GM12864 (cell line): Measurements from ENCODE around the gene SERHL2.
"Not testable (repeated sequence)": the region's sequence is repeated elsewhere in the genome, so short reads cannot be mapped to it uniquely, and the experiment has no call there.

Experiments used
- DNase-seq: peaks from one replicate; pipeline ENCODE4 v3.0.0-alpha.2; 2011; ENCODE audit warnings: low read depth
- H3K4me3 ChIP-seq: 2 replicates; pipeline ENCODE4 v1.5.1; 2011; ENCODE audit warnings: mild to moderate bottlenecking, low read depth, low read length, control low read depth
- TF ChIP-seq, protein P1 (sequence below): IDR thresholded peaks from 2 replicates; pipeline ENCODE4 v1.5.1; 2011; ENCODE audit warnings: low read depth, mild to moderate bottlenecking, moderate library complexity, low read length, control low read depth, inconsistent platforms; ENCODE audit errors: missing control alignments

Gene SERHL2

DNA sequence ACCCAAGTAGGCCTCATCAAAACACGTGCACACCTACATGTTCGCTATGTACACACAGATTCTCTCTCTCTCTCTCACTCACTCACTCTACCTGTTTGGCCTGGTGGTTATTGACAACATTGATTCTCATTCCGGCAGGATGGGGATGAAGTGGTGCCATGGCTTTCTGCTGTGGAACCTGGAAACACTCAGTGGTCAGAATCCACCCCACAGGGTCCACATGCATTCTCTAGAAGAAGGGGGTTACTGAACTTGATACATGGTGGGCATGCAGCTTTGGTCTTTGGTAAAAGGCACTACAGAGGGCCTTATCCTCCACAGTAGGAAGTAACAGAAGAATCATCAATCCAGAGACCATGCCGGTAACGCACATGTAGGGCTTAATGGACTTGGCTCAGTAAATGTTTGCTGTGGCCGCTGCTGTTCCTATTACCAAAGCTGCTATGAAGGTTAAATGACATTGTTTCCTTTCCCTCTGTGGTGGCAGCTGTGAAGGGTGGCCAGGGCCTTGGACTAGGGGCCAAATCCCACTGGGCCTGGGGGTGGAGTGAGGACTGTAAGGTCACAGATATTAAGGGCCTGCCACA is 48.2 kb downstream of the SERHL2 start:
- no peak overlapping the region for H3K4me3 ChIP-seq
- no peak for DNase-seq
- TF ChIP-seq, protein P1, sequence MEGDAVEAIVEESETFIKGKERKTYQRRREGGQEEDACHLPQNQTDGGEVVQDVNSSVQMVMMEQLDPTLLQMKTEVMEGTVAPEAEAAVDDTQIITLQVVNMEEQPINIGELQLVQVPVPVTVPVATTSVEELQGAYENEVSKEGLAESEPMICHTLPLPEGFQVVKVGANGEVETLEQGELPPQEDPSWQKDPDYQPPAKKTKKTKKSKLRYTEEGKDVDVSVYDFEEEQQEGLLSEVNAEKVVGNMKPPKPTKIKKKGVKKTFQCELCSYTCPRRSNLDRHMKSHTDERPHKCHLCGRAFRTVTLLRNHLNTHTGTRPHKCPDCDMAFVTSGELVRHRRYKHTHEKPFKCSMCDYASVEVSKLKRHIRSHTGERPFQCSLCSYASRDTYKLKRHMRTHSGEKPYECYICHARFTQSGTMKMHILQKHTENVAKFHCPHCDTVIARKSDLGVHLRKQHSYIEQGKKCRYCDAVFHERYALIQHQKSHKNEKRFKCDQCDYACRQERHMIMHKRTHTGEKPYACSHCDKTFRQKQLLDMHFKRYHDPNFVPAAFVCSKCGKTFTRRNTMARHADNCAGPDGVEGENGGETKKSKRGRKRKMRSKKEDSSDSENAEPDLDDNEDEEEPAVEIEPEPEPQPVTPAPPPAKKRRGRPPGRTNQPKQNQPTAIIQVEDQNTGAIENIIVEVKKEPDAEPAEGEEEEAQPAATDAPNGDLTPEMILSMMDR, result no peak

DNA sequence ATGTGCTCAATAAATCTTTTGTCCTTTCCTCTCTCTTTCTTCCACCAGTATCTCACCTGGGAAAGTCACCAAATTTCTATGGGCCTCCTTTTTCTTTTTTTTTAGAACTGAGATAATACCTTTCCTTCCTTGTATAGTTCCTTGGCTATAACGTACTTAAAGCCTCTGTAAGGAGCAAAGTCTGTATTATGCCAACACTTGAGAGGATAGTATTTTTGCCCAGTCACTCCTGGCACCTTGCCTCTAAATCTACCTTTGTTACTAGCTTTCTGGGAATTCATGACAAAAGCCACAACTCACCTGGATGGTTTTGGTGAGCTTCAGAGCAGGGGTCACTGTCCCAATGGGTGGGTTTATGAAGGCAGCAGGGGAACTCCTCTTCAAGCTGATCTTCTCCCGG is 48.7 kb downstream of the SERHL2 start:
- DNase-seq, result no peak
- TF ChIP-seq, protein P1, result no peak
- H3K4me3 ChIP-seq, result no peak overlapping the region

DNA sequence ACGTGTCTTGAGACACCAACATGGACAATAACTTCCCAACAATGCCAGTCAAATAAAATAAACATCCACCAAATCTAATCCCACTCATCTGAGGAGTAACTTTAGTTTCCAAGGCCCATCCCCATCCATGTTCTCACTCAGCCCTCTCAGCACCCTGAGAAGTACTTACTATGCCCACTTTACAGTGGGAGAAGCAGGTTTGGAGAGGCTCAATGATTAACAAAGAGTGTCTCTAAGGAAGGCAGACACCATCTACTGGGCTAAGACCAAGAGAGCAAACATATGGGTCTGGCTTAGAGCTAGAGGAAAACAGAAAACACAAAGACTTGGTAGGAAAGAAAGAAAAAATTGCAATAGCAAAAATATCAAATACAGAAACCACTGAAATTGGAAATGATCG is 49.7 kb downstream of the SERHL2 start:
- no peak overlapping the region for H3K4me3 ChIP-seq
- no peak for DNase-seq
- TF ChIP-seq, protein P1, result no peak

DNA sequence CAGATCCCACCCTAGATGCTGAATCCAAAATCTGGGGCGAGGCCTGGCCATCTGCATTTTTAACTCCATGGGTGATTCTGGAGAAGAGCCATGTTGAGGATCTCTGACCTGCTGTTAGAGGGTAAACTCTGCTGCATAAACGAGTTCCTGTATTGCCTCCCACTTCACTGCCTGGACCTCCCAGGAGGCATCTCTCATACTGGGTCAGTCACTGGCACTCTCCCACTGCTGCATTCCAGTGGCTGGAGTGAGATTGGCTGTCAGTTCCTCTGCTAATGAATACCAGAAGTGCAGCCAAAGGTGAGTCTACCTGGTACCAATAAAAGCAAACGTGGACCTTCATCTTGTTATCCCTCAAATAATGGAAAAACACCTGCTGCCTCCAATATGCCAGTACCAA is 50.6 kb downstream of the SERHL2 start:
- TF ChIP-seq, protein P1, result no peak
- no peak for DNase-seq
- no peak overlapping the region for H3K4me3 ChIP-seq

DNA sequence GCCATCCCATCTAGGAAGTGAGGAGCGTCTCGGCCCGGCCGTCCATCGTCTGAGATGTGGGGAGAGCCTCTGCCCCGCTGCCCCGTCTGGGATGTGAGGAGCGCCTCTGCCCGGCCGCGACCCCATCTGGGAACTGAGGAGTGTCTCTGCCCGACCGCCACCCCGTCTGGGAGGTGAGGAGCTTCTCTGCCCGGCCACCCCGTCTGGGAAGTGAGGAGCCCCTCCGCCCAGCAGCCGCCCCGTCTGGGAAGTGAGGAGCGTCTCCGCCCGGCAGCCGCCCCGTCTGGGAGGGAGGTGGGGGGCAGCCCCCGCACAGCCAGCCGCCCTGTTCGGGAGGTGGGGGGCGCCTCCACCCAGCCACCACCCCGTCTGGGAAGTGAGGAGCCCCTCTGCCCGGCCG is 53.9 kb downstream of the SERHL2 start:
- not testable (repeated sequence) for H3K4me3 ChIP-seq, DNase-seq

DNA sequence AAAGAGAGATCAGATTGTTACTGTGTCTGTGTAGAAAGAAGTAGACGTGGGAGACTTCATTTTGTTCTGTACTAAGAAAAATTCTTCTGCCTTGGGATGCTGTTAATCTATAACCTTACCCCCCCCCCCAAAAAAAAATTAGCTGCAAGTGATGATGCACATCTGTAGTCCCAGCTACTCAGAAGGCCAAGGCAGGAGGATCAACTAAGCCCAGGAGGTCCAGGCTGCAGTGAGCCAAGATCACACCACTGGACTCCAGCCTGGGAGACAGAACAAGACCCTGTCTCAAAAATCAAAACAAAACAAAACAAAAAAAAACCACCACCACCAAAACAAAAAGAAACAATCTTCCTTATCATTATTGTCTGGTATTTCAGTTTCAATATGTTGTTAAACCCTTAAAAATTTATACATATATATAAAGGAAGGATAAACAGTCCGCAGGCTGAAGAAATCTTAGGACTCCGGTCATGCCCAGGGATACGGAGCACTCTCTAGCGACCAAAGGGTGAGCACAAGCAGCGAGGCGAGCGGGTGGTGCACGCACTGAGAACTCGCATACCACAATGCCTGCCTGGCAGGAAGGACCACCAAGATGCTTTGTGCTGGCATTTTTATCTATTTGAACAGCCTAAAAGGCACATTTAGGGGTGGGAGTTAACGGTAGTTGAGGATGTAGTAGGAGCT is 54.5 kb downstream of the SERHL2 start:
- H3K4me3 ChIP-seq, result no peak overlapping the region
- TF ChIP-seq, protein P1, result no peak
- no peak for DNase-seq

DNA sequence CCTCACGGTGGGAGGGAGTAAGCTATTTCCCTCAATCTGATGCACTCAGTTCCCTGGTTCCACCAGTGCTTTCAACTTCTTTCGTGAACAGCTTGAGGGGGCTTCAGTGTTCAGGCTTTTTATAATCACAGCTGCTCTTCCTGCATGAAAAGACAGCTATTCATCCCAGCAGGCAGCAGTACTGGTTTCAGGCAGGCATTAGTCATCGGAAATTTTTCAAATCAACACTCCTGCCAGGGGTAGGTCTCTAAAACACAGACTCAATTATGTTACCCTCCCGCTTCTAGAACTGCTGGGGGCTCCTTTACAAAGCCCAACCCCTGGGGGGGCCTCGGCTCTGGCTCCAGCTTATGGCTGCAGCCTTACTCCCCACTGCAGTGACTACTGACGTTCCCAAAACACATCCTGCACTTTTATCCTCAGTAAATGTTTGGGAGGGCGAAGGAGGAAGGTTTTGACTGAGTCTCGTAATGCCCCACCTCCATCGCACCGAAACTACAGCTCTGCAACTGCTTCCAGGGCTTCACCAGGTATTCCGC is 55.1 kb downstream of the SERHL2 start:
- no peak for DNase-seq
- no peak overlapping the region for H3K4me3 ChIP-seq
- TF ChIP-seq, protein P1, result no peak
